ENCODE results near the gene MRC2.

DNA sequence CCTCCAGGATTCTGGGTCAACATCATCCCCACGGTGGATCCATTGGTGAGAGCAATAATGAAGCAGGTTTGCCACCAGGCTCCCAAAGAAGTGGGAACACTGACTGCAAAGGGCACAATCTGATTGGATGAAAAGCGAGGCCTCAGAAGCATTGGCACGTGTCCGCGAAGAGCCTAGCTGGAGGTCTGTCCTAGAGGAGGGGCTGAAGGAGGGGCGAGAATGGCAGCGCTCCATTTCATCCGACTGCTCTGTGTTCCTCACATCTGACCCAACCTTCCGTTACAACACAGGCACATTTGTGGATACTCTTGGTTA lies 79.9 kb downstream of the MRC2 start:
- TF ChIP-seq, protein P1, sequence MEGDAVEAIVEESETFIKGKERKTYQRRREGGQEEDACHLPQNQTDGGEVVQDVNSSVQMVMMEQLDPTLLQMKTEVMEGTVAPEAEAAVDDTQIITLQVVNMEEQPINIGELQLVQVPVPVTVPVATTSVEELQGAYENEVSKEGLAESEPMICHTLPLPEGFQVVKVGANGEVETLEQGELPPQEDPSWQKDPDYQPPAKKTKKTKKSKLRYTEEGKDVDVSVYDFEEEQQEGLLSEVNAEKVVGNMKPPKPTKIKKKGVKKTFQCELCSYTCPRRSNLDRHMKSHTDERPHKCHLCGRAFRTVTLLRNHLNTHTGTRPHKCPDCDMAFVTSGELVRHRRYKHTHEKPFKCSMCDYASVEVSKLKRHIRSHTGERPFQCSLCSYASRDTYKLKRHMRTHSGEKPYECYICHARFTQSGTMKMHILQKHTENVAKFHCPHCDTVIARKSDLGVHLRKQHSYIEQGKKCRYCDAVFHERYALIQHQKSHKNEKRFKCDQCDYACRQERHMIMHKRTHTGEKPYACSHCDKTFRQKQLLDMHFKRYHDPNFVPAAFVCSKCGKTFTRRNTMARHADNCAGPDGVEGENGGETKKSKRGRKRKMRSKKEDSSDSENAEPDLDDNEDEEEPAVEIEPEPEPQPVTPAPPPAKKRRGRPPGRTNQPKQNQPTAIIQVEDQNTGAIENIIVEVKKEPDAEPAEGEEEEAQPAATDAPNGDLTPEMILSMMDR (IDR thresholded peaks at IDR 0.05) = no peak
- TF ChIP-seq POLR2A (IDR thresholded peaks at IDR 0.05) (no peak), EP300 (IDR thresholded peaks at IDR 0.05; ENCODE audit: low read depth) (no peak), POLR2AphosphoS5 (IDR thresholded peaks at IDR 0.05) (no peak)
